Ishikawa (cell line): ENCODE results near the gene VSTM2B.

ENCODE experiments used
- CEBPB ChIP-seq: IDR thresholded peaks from 2 replicates; pipeline ENCODE4 v1.6.1; 2012
- CREB1 ChIP-seq: IDR thresholded peaks from 2 replicates; pipeline ENCODE4 v1.6.1; 2012; ENCODE audit warnings: low read depth
- EP300 ChIP-seq: IDR thresholded peaks from 2 replicates; pipeline ENCODE4 v1.6.1; 2012; ENCODE audit warnings: borderline replicate concordance
- FOXM1 ChIP-seq: IDR thresholded peaks from 2 replicates; pipeline ENCODE4 v1.6.1; 2012; ENCODE audit warnings: low read depth, borderline replicate concordance
- MAX ChIP-seq: IDR thresholded peaks from 2 replicates; pipeline ENCODE4 v1.6.1; 2012
- NFIC ChIP-seq: IDR thresholded peaks from 2 replicates; pipeline ENCODE4 v1.6.1; 2012
- RAD21 ChIP-seq: IDR thresholded peaks from 2 replicates; pipeline ENCODE4 v1.6.1; 2012; ENCODE audit warnings: low read depth
- REST ChIP-seq: IDR thresholded peaks from 2 replicates; pipeline ENCODE4 v1.6.1; 2012; ENCODE audit warnings: low read depth, mild to moderate bottlenecking
- TAF1 ChIP-seq: IDR thresholded peaks from 2 replicates; pipeline ENCODE4 v1.6.1; 2012; ENCODE audit warnings: low read depth, mild to moderate bottlenecking
- USF1 ChIP-seq: IDR thresholded peaks from 2 replicates; pipeline ENCODE4 v1.6.1; 2012
- YY1 ChIP-seq: IDR thresholded peaks from 2 replicates; pipeline ENCODE4 v1.6.1; 2012; ENCODE audit warnings: low read depth

GRCh38 chr19:29566496-29567054, 40.8 kb downstream of the VSTM2B start:
- no peak for TF ChIP-seq FOXM1
- no peak for TF ChIP-seq REST
- TF ChIP-seq TAF1: no peak
- TF ChIP-seq RAD21: no peak
- no peak for TF ChIP-seq MAX
- TF ChIP-seq USF1: no peak
- TF ChIP-seq CREB1: no peak
- no peak for TF ChIP-seq EP300
- no peak for TF ChIP-seq CEBPB
- TF ChIP-seq NFIC: no peak
- no peak for TF ChIP-seq YY1
